Breast epithelium (tissue), 3 donors: ENCODE results near the gene PPP1R37.

ENCODE experiments used
- POLR2A ChIP-seq: fragments of 450-650 bp; IDR thresholded peaks from one replicate; pipeline ENCODE4 v1.6.1; 2016; ENCODE audit warnings: antibody characterized with exemption, mild to moderate bottlenecking, moderate library complexity
- TF ChIP-seq, protein P1 (sequence below), 3 donors: fragments of 450-650 bp; IDR thresholded peaks; one replicate each; pipeline ENCODE4 v1.5.1; 2016 to 2017; ENCODE audit warnings: antibody characterized with exemption in 3 of 3, mild to moderate bottlenecking in 3 of 3, moderate library complexity in 3 of 3

GRCh38 chr19:45150180-45150579 lies 57.2 kb downstream of the PPP1R37 start:
- no peak for TF ChIP-seq POLR2A
- TF ChIP-seq, protein P1, sequence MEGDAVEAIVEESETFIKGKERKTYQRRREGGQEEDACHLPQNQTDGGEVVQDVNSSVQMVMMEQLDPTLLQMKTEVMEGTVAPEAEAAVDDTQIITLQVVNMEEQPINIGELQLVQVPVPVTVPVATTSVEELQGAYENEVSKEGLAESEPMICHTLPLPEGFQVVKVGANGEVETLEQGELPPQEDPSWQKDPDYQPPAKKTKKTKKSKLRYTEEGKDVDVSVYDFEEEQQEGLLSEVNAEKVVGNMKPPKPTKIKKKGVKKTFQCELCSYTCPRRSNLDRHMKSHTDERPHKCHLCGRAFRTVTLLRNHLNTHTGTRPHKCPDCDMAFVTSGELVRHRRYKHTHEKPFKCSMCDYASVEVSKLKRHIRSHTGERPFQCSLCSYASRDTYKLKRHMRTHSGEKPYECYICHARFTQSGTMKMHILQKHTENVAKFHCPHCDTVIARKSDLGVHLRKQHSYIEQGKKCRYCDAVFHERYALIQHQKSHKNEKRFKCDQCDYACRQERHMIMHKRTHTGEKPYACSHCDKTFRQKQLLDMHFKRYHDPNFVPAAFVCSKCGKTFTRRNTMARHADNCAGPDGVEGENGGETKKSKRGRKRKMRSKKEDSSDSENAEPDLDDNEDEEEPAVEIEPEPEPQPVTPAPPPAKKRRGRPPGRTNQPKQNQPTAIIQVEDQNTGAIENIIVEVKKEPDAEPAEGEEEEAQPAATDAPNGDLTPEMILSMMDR (IDR thresholded peaks at IDR 0.05) = no peak
